Uterus (tissue), 4 donors: ENCODE measurements around the gene CDKAL1. TPM values are rescaled to one million over a fixed set of nuclear protein-coding genes. Genes with fewer than 3 reads are reported as not detected.

ENCODE experiments used
- DNase-seq, 2 donors: peaks; one replicate each; pipeline ENCODE4 v3.0.0-alpha.2; 2019 to 2020
- H3K27ac ChIP-seq, 2 donors: fragments of 200-600 bp; sonication (generic); 1 replicate in 1 of 2; 2 replicates in 1 of 2; pipeline ENCODE4 v1.5.1; 2016 to 2018
- H3K27me3 ChIP-seq, 2 donors: fragments of 200-600 bp; sonication (generic); one replicate each; pipeline ENCODE4 v1.5.1; 2018 to 2019; ENCODE audit warnings: control low read depth in 1 of 2
- H3K36me3 ChIP-seq, 2 donors: fragments of 200-600 bp; sonication (generic); one replicate each; pipeline ENCODE4 v1.5.1; 2019; ENCODE audit warnings: control low read depth in 1 of 2
- H3K4me1 ChIP-seq, 2 donors: fragments of 200-600 bp; sonication (generic); one replicate each; pipeline ENCODE4 v1.5.1; 2018 to 2019; ENCODE audit warnings: control low read depth in 1 of 2
- H3K4me3 ChIP-seq, 2 donors: fragments of 200-600 bp; sonication (generic); 1 replicate in 1 of 2; 2 replicates in 1 of 2; pipeline ENCODE4 v1.5.1; 2018 to 2019; ENCODE audit warnings: mild to moderate bottlenecking in 1 of 2
- H3K9me3 ChIP-seq, 2 donors: fragments of 200-600 bp; sonication (generic); one replicate each; pipeline ENCODE4 v1.5.1; 2019; ENCODE audit warnings: control low read depth in 1 of 2
- CTCF ChIP-seq, 4 experiments: fragments of 200-600 bp in 2 of 4; fragments of 450-650 bp in 2 of 4; sonication (generic) in 2 of 4; IDR thresholded peaks; one replicate each; pipeline ENCODE4 v1.5.1; 2016 to 2019; ENCODE audit warnings: antibody characterized with exemption in 4 of 4, mild to moderate bottlenecking in 2 of 4, moderate library complexity in 1 of 4
- POLR2A ChIP-seq, 2 donors: fragments of 450-650 bp; IDR thresholded peaks; one replicate each; pipeline ENCODE4 v1.6.1; 2016; ENCODE audit warnings: antibody characterized with exemption in 2 of 2, mild to moderate bottlenecking in 1 of 2, moderate library complexity in 1 of 2
- intact Hi-C: fragments of 100-400 bp; cut with DNase I; formaldehyde crosslinking; loops from one replicate; pipeline ENCODE4 v1.15.1; 2023; ENCODE audit warnings: low total_unique reads
- total RNA-seq, 4 donors: library from RNA; depleted of rRNA in 3 of 4; stranded (reverse); fragments of >200 nt in 3 of 4; gene quantifications; one replicate each; pipeline versions ENCODE4 v1.1.0 to v1.2.4, GENCODE V29; 2014 to 2023
- donor health status: DM: yes; HTN: yes; CAD: no.

CDKAL1 gene
- total RNA-seq, 4 donors from 2014 or later = 5.0 to 51.7 (median 18.9) TPM

- Histone ChIP-seq H3K27ac (no peak overlapping the region), H3K27me3 (no peaks in the 10 kb centered on the region), H3K4me3 (no peak overlapping the region), H3K36me3 (no peaks in the 10 kb centered on the region), H3K9me3 (no peaks in the 10 kb centered on the region), H3K4me1 (peaks cover 4 to 6% of the 10 kb centered on the region in 2 donors)
- no peak for TF ChIP-seq POLR2A (IDR thresholded peaks at IDR 0.05)
- TF ChIP-seq CTCF (IDR thresholded peaks at IDR 0.05) = no peak
- intact Hi-C loops = no loop called here
- no peak for DNase-seq
Observed at GRCh38 chr6:20664250-20664649, 130.0 kb downstream of the CDKAL1 start.

- H3K27me3 ChIP-seq = no peaks in the 10 kb centered on the region
- intact Hi-C loops = no loop called here
- no peak for DNase-seq
- H3K27ac ChIP-seq = no peak overlapping the region
- TF ChIP-seq CTCF (IDR thresholded peaks at IDR 0.05) (no peak), POLR2A (IDR thresholded peaks at IDR 0.05) (no peak)
- no peaks in the 10 kb centered on the region for H3K36me3 ChIP-seq
- H3K4me1 ChIP-seq = peaks cover 4 to 6% of the 10 kb centered on the region in 2 donors
- no peaks in the 10 kb centered on the region for H3K9me3 ChIP-seq
- no peak overlapping the region for H3K4me3 ChIP-seq
Observed at GRCh38 chr6:20665290-20665689, 131.0 kb downstream of the CDKAL1 start.

DNA sequence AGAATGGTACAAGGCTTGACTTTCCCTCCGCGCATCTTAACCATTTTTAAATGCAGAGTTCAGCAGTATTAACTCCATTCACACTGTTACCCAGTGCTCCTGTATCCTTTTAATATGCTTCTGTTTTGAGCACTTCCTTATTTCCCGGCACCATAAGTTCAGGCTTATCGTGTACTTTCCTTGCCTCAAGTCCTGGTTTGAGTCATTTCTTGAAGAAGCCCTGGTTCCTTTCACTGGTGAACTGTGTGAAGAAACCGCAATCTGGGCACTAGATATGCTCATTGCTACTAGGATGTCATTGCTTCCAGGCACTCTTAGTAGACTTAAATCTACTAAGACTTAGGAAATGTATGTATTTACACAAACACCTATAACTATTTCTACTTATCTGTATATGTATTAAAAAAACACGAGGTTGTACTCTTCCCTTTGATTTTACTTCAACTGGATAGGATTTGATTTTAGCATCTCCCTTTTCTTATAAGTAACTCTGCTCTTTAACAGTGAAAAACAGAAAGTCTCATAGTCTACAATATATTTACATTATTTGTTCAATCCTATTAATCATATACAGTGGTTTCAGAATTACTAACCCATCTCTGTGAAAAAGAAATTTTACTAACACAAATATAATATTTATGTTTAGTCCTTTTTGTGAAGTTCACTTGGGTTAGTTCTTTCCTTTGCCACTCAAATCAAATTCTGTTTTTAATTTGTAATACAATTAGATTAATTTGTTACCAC is 135.5 kb downstream of the CDKAL1 start:
- no peak overlapping the region for H3K4me3 ChIP-seq
- no peaks in the 10 kb centered on the region for H3K36me3 ChIP-seq
- TF ChIP-seq CTCF (IDR thresholded peaks at IDR 0.05) (no peak), POLR2A (IDR thresholded peaks at IDR 0.05) (no peak)
- H3K4me1 ChIP-seq = no peaks in the 10 kb centered on the region
- H3K27ac ChIP-seq = no peak overlapping the region
- DNase-seq = no peak
- intact Hi-C loops = no loop called here
- H3K9me3 ChIP-seq = no peaks in the 10 kb centered on the region
- no peaks in the 10 kb centered on the region for H3K27me3 ChIP-seq

DNA sequence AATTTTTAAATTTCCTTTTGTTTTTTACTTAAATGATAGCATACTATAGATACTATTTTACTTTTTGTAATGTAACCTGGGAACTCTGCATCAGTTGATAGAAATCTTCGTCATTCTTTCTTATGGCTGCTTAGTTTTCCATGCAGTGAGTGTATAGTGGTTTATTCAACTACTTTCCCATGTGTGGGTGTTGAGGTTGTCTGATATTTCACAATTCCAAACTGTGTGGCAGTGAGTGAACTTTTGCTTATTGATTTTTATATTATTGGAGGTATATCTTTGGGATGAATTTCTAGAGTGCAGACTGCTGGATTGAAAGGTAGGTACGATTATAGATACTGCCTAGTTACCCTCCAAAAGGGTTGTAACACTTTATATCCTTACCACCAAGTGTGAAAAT is 136.5 kb downstream of the CDKAL1 start:
- intact Hi-C loops = no loop called here
- no peak for TF ChIP-seq POLR2A (IDR thresholded peaks at IDR 0.05)
- TF ChIP-seq CTCF (IDR thresholded peaks at IDR 0.05) = no peak
- Histone ChIP-seq H3K9me3 (no peaks in the 10 kb centered on the region), H3K27me3 (no peaks in the 10 kb centered on the region), H3K27ac (no peak overlapping the region), H3K4me3 (no peak overlapping the region), H3K4me1 (no peaks in the 10 kb centered on the region), H3K36me3 (no peaks in the 10 kb centered on the region)
- no peak for DNase-seq

GRCh38 chr6:20672038-20672437 is 137.8 kb downstream of the CDKAL1 start:
- Histone ChIP-seq H3K4me3 (no peak overlapping the region), H3K9me3 (no peaks in the 10 kb centered on the region), H3K27ac (no peak overlapping the region), H3K27me3 (no peaks in the 10 kb centered on the region), H3K36me3 (no peaks in the 10 kb centered on the region), H3K4me1 (no peaks in the 10 kb centered on the region)
- no peak for TF ChIP-seq POLR2A (IDR thresholded peaks at IDR 0.05)
- no peak for TF ChIP-seq CTCF (IDR thresholded peaks at IDR 0.05)
- intact Hi-C loops = no loop called here
- no peak for DNase-seq
